NCI-H526 treated with DMSO at 0.1 percent for 48 hours (cell line): ENCODE results near the gene CCDC102B.
"Not testable (repeated sequence)": the region's sequence is repeated elsewhere in the genome, so short reads cannot be mapped to it uniquely, and the experiment has no call there.

Source experiments
- DNase-seq: peaks from one replicate; lab custom pipeline; 2025; lab: John Stamatoyannopoulos, UW

Gene CCDC102B

GRCh38 chr18:68909579-68909978 lies 111.7 kb downstream of the CCDC102B start:
- DNase-seq = no peak

GRCh38 chr18:68915061-68915460 lies 117.2 kb downstream of the CCDC102B start:
- DNase-seq = no peak

GRCh38 chr18:68916734-68917133 lies 118.9 kb downstream of the CCDC102B start:
- no peak for DNase-seq

- DNase-seq = no peak
These were observed 120.3 kb downstream of the CCDC102B start for GRCh38 chr18:68918216-68918615.

- DNase-seq = no peak
These were observed 122.0 kb downstream of the CCDC102B start for GRCh38 chr18:68919900-68920299.

GRCh38 chr18:68922392-68922791 lies 124.5 kb downstream of the CCDC102B start:
- no peak for DNase-seq

- DNase-seq = no peak
These were observed 127.4 kb downstream of the CCDC102B start for GRCh38 chr18:68925268-68925667.

- DNase-seq = no peak
These were observed 131.1 kb downstream of the CCDC102B start for GRCh38 chr18:68928762-68929675.

- DNase-seq = no peak
These were observed 137.8 kb downstream of the CCDC102B start for GRCh38 chr18:68935686-68936085.

GRCh38 chr18:68937029-68937599 lies 139.2 kb downstream of the CCDC102B start:
- DNase-seq = peak; percentile 9

- DNase-seq = no peak
These were observed 142.2 kb downstream of the CCDC102B start for GRCh38 chr18:68940039-68940438.

GRCh38 chr18:68940754-68941153 lies 142.9 kb downstream of the CCDC102B start:
- DNase-seq = no peak

- DNase-seq = no peak
These were observed 144.3 kb downstream of the CCDC102B start for GRCh38 chr18:68942230-68942629.

- not testable (repeated sequence) for DNase-seq
These were observed 146.0 kb downstream of the CCDC102B start for GRCh38 chr18:68943861-68944260.

GRCh38 chr18:68944330-68944729 lies 146.4 kb downstream of the CCDC102B start:
- no peak for DNase-seq

GRCh38 chr18:68944826-68945225 lies 146.9 kb downstream of the CCDC102B start:
- DNase-seq = no peak

GRCh38 chr18:68948622-68949021 lies 150.7 kb downstream of the CCDC102B start:
- DNase-seq = no peak

- DNase-seq = no peak
These were observed 156.9 kb downstream of the CCDC102B start for GRCh38 chr18:68954738-68955137.

GRCh38 chr18:68956650-68957049 lies 158.8 kb downstream of the CCDC102B start:
- no peak for DNase-seq

- no peak for DNase-seq
These were observed 162.5 kb downstream of the CCDC102B start for GRCh38 chr18:68960355-68960754.

- no peak for DNase-seq
These were observed 164.7 kb downstream of the CCDC102B start for GRCh38 chr18:68962623-68963022.

- no peak for DNase-seq
These were observed 167.9 kb downstream of the CCDC102B start for GRCh38 chr18:68965817-68966216.

- DNase-seq = no peak
These were observed 171.1 kb downstream of the CCDC102B start for GRCh38 chr18:68969027-68969426.
